ENCODE measurements around the gene SLC31A1. TPM values are rescaled to one million over a fixed set of nuclear protein-coding genes. Genes with fewer than 3 reads are reported as not detected.

Gene SLC31A1
- total RNA-seq, 2 donors from 2014 or later: 6.7 to 7.9 TPM

DNA sequence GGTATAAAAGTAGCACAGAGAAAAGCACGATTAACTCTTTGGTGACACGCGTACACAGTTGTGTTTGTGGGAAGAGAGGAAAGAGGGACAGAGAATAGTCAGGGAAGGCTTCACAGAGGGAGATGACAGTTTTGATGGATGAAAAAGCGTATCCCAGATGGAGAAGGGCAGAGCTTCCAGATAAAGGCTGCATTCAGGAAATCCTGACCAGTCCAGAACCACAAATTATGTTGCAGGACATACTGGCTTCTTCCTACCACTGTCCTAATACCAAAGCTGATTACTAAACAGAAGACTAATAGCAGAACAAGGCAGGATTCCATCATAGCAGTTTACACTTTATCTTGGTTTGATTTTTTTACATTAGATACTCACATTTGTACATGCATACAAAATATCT lies 36.1 kb upstream of the SLC31A1 start:
- Histone ChIP-seq H3K36me3 (replicated peaks in 1 of 2; ENCODE audit: insufficient read depth in 1 of 2, low read depth in 2 of 2) (peaks cover 9 to 40% of the 10 kb centered on the region in 2 donors), H3K27me3 (no peaks in the 10 kb centered on the region), H3K9me3 (no peaks in the 10 kb centered on the region), H3K27ac (no peak overlapping the region), H3K4me1 (no peaks in the 10 kb centered on the region), H3K4me3 (no peak overlapping the region)
- ATAC-seq: no peak
- no peak for DNase-seq
- intact Hi-C loops (cut with DNase I): no loop called here
- TF ChIP-seq, protein P1, sequence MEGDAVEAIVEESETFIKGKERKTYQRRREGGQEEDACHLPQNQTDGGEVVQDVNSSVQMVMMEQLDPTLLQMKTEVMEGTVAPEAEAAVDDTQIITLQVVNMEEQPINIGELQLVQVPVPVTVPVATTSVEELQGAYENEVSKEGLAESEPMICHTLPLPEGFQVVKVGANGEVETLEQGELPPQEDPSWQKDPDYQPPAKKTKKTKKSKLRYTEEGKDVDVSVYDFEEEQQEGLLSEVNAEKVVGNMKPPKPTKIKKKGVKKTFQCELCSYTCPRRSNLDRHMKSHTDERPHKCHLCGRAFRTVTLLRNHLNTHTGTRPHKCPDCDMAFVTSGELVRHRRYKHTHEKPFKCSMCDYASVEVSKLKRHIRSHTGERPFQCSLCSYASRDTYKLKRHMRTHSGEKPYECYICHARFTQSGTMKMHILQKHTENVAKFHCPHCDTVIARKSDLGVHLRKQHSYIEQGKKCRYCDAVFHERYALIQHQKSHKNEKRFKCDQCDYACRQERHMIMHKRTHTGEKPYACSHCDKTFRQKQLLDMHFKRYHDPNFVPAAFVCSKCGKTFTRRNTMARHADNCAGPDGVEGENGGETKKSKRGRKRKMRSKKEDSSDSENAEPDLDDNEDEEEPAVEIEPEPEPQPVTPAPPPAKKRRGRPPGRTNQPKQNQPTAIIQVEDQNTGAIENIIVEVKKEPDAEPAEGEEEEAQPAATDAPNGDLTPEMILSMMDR (IDR thresholded peaks at IDR 0.05): no peak
- no peak for TF ChIP-seq POLR2A (IDR thresholded peaks at IDR 0.05)
- 86 to 88% methylated on average over 4 of the region's 4 CpGs for WGBS, 2 donors

DNA sequence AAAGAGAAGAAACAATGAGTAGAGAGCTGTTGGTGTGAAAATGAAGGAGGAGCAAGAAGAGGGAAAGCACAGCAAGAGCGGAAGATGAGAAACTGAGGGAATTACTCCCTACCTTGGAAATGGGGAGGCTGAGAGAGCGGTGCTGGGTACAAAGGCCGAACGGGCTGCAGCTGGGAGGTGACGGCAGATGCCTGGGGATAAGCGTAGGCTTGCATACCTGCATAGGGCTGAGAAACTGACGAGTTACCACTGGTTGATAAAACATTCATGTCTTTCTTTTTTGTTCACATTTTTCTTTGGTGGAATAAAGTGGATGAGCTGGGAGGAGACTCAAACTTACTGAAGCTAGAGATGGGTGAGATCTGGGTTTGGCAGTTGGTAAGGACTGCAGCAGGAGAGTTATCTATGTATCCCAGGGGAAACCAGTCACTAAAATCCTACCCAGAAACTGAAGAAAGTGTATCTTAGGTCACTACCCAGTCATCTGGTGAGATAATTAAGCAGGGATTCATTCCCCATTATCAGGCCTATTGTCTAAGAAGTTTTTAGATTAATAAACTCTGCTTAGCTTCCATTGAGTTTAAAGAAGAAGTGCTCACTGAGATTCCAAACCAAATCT lies 35.1 kb upstream of the SLC31A1 start:
- Histone ChIP-seq H3K27me3 (no peaks in the 10 kb centered on the region), H3K4me1 (no peaks in the 10 kb centered on the region), H3K36me3 (replicated peaks in 1 of 2; ENCODE audit: insufficient read depth in 1 of 2, low read depth in 2 of 2) (peaks cover 9 to 40% of the 10 kb centered on the region in 2 donors), H3K4me3 (no peak overlapping the region), H3K27ac (no peak overlapping the region), H3K9me3 (no peaks in the 10 kb centered on the region)
- ATAC-seq: no peak
- TF ChIP-seq, protein P1 (IDR thresholded peaks at IDR 0.05): no peak
- no peak for TF ChIP-seq POLR2A (IDR thresholded peaks at IDR 0.05)
- intact Hi-C loops (cut with DNase I): no loop called here
- 95 to 96% methylated on average over 7 of the region's 7 CpGs for WGBS, 2 donors
- no peak for DNase-seq

DNA sequence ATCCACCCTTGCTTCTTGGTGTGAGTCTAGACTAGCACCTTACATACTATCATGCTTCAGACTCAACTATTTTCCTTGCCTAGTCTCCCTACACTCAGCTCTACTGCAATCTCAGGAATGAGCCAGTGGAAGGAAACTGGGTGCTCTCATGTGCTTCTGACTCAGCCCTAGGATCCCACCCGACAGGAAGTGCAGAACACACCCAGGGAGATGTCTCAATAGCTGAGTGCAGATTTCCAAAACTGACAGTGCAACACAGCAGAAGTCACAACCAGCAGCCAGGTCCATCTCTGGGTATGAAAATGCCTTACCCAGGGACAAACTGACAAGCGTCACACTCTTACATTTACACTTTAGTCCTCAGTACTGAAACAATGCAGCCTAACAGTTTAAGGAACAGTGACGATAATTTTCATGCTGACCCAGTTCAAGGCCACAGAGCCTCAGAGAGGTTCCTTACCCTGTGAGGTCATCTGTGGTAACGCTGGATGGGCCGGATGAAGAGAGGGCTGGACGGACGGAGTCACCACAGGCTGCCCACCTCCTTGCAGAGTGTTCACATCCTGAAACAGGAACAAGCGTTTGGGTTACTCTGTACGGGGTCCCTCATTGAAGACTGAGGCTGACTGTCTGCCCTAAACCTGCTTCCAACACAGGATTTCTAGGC lies 33.3 kb upstream of the SLC31A1 start:
- peak; percentile 60 for ATAC-seq
- 82 to 89% methylated on average over 4 to 9 of the region's 9 CpGs for WGBS, 2 donors

DNA sequence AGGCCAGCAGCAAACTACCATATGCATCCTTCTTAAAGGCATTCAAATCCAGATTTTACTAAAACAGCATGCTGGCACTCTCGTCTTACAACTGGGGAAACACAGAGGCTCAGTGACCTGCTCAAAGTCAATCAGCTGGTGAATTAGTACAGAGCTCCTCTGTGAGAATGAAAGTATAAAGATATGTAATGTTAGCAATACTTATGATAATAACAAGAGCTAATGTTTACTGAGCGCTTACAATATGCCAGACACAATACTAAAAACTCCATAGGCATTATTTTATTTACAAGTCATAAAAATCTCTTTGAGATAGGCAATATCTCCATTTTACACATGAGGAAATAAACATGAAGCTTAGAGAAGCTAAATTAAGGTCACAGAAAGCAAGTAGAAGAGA lies 28.9 kb upstream of the SLC31A1 start:
- Histone ChIP-seq H3K27me3 (no peaks in the 10 kb centered on the region), H3K36me3 (replicated peaks in 1 of 2; ENCODE audit: insufficient read depth in 1 of 2, low read depth in 2 of 2) (peaks cover 0 to 18% of the 10 kb centered on the region in 2 donors), H3K9me3 (no peaks in the 10 kb centered on the region), H3K4me3 (no peak overlapping the region), H3K27ac (no peak overlapping the region), H3K4me1 (no peaks in the 10 kb centered on the region)
- no peak for DNase-seq
- intact Hi-C loops (cut with DNase I): no loop called here
- ATAC-seq: no peak
- 86 to 95% methylated on average over 2 of the region's 2 CpGs for WGBS, 2 donors
- TF ChIP-seq, protein P1 (IDR thresholded peaks at IDR 0.05): no peak
- TF ChIP-seq POLR2A (IDR thresholded peaks at IDR 0.05): no peak

More for the DNA sequence above, 33.3 kb upstream of the SLC31A1 start:
- no peaks in the 10 kb centered on the region for H3K27me3 ChIP-seq
- intact Hi-C loops (cut with DNase I): no loop called here
- H3K4me3 ChIP-seq: no peak overlapping the region
- DNase-seq: peak in 3 of 4 donors; percentile 24 to 72 (median 31)
- H3K9me3 ChIP-seq: no peaks in the 10 kb centered on the region
- H3K4me1 ChIP-seq: no peaks in the 10 kb centered on the region
- peak in 1 of 3 donors; percentile 19 for TF ChIP-seq POLR2A (IDR thresholded peaks at IDR 0.05)
- TF ChIP-seq, protein P1 (IDR thresholded peaks at IDR 0.05): no peak
- H3K36me3 ChIP-seq (replicated peaks in 1 of 2; ENCODE audit: insufficient read depth in 1 of 2, low read depth in 2 of 2): peaks cover 8 to 40% of the 10 kb centered on the region in 2 donors
- peak overlapping the region in 1 of 4 donors; percentile 30 for H3K27ac ChIP-seq

All from body of pancreas (tissue), 4 donors.